ENCODE data around the gene CEBPE.

The CEBPE gene

GRCh38 chr14:23118506-23119362 lies at the start of gene CEBPE:
TSS of gene CEBPE (minus strand) at chr14:23119255. CDS start at chr14:23119091, 164 bp downstream.
- no peak for DNase-seq

GRCh38 chr14:23168246-23168645 lies 49.2 kb upstream of the CEBPE start:
- no peak for DNase-seq

GRCh38 chr14:23167116-23167847 lies 48.2 kb upstream of the CEBPE start:
- no peak for DNase-seq

GRCh38 chr14:23164949-23165348 lies 45.9 kb upstream of the CEBPE start:
- no peak for DNase-seq

GRCh38 chr14:23164250-23164649 lies 45.2 kb upstream of the CEBPE start:
- no peak for DNase-seq

- no peak for DNase-seq
These were observed 44.8 kb upstream of the CEBPE start for GRCh38 chr14:23163830-23164229.

GRCh38 chr14:23162800-23163199 lies 43.7 kb upstream of the CEBPE start:
- DNase-seq, result no peak

GRCh38 chr14:23162005-23162404 lies 43.0 kb upstream of the CEBPE start:
- no peak for DNase-seq

- DNase-seq, result peak; percentile 44
These were observed 42.0 kb upstream of the CEBPE start for GRCh38 chr14:23160924-23161522.

- no peak for DNase-seq
These were observed 40.5 kb upstream of the CEBPE start for GRCh38 chr14:23159532-23159931.

- no peak for DNase-seq
These were observed 39.7 kb upstream of the CEBPE start for GRCh38 chr14:23158779-23159178.

- DNase-seq, result peak; percentile 62
These were observed 36.0 kb upstream of the CEBPE start for GRCh38 chr14:23154964-23155587.

GRCh38 chr14:23153851-23154796 lies 35.1 kb upstream of the CEBPE start:
- no peak for DNase-seq

- no peak for DNase-seq
These were observed 32.3 kb upstream of the CEBPE start for GRCh38 chr14:23151342-23151741.

- DNase-seq, result no peak
These were observed 30.7 kb upstream of the CEBPE start for GRCh38 chr14:23149745-23150144.

GRCh38 chr14:23148591-23149249 lies 29.7 kb upstream of the CEBPE start:
- no peak for DNase-seq

- peak; percentile 3 for DNase-seq
These were observed 28.6 kb upstream of the CEBPE start for GRCh38 chr14:23147676-23148075.

- DNase-seq, result no peak
These were observed 27.9 kb upstream of the CEBPE start for GRCh38 chr14:23146980-23147379.

- DNase-seq, result no peak
These were observed 27.4 kb upstream of the CEBPE start for GRCh38 chr14:23146351-23146910.

- DNase-seq, result no peak
These were observed 26.8 kb upstream of the CEBPE start for GRCh38 chr14:23145794-23146350.

GRCh38 chr14:23143911-23144310 lies 24.9 kb upstream of the CEBPE start:
- DNase-seq, result no peak
